ENCODE results near the gene SEC11C.

DNA sequence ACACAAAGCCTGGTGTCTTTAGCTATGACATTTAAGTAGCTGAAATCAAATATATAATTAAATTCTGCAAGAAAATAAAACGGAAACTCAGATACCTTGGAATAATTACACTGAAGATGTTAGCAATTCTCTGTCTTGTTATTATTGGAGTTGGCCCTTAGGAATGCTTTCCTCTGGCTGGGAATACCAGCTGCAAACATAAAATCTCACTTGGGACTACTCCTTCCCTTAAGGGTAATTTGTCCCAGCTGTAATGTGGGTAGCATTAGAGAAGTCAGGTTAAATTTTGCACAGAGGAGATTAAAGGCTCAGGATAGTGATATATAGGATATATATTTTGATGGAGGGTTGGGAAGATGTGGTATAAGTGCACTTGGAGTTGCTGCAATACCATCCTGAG, 43.0 kb downstream of the SEC11C start:
- TF ChIP-seq, protein P1, sequence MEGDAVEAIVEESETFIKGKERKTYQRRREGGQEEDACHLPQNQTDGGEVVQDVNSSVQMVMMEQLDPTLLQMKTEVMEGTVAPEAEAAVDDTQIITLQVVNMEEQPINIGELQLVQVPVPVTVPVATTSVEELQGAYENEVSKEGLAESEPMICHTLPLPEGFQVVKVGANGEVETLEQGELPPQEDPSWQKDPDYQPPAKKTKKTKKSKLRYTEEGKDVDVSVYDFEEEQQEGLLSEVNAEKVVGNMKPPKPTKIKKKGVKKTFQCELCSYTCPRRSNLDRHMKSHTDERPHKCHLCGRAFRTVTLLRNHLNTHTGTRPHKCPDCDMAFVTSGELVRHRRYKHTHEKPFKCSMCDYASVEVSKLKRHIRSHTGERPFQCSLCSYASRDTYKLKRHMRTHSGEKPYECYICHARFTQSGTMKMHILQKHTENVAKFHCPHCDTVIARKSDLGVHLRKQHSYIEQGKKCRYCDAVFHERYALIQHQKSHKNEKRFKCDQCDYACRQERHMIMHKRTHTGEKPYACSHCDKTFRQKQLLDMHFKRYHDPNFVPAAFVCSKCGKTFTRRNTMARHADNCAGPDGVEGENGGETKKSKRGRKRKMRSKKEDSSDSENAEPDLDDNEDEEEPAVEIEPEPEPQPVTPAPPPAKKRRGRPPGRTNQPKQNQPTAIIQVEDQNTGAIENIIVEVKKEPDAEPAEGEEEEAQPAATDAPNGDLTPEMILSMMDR (IDR thresholded peaks at IDR 0.05): no peak
- no peak for TF ChIP-seq POLR2A (IDR thresholded peaks at IDR 0.05)

Data from body of pancreas (tissue), 4 donors.